ENCODE results near the gene KIF1C. TPM values are rescaled to one million over a fixed set of nuclear protein-coding genes. Genes with fewer than 3 reads are reported as not detected.
A peak's percentile ranks its signal among the peaks of the same experiment; 100 is the strongest.

The KIF1C gene
- total and polyA plus RNA-seq, 8 donors: 33.4 to 334 (median 87.3) TPM

DNA sequence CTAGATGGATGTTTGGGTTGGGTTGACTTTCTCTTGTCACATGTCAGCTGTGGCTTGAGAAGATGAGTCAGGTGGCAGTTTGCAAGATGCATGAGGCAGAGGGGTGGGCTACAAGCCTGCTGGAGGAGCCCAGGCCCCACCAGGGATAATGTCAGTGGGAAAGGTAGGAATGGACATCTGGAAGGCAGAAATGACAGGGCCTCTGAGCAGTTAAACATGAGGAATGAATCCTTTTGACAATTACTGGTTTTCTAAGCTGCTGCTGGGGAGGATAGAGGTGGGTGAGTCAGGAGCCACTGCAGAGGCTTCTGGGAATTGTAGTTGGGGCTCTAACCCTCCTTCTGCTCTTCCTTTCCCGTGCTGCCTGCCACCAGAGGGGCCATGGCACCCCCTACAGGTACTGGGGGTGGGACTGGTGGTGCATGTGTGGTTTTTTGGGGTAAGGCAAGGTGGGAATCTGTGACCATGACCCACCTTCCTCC is 21.8 kb downstream of the KIF1C start:
- intact Hi-C loops (cut with DNase I; ENCODE audit: low total_unique reads): no loop called here
- H3K4me3 ChIP-seq: no peak overlapping the region
- H3K36me3 ChIP-seq: peaks cover 58 to 97% (median 97%) of the 10 kb centered on the region in 4 donors
- TF ChIP-seq POLR2AphosphoS5 (IDR thresholded peaks at IDR 0.05) (no peak), EP300 (IDR thresholded peaks at IDR 0.05) (no peak), POLR2A (IDR thresholded peaks at IDR 0.05) (no peak)
- TF ChIP-seq, protein P1, sequence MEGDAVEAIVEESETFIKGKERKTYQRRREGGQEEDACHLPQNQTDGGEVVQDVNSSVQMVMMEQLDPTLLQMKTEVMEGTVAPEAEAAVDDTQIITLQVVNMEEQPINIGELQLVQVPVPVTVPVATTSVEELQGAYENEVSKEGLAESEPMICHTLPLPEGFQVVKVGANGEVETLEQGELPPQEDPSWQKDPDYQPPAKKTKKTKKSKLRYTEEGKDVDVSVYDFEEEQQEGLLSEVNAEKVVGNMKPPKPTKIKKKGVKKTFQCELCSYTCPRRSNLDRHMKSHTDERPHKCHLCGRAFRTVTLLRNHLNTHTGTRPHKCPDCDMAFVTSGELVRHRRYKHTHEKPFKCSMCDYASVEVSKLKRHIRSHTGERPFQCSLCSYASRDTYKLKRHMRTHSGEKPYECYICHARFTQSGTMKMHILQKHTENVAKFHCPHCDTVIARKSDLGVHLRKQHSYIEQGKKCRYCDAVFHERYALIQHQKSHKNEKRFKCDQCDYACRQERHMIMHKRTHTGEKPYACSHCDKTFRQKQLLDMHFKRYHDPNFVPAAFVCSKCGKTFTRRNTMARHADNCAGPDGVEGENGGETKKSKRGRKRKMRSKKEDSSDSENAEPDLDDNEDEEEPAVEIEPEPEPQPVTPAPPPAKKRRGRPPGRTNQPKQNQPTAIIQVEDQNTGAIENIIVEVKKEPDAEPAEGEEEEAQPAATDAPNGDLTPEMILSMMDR (IDR thresholded peaks at IDR 0.05): no peak
- no peak overlapping the region for H3K27ac ChIP-seq
- no peaks in the 10 kb centered on the region for H3K9me3 ChIP-seq
- no peaks in the 10 kb centered on the region for H3K27me3 ChIP-seq
- peaks cover 0 to 9% (median 7%) of the 10 kb centered on the region in 4 donors for H3K4me1 ChIP-seq
- no peak for DNase-seq
- 0 to 50% (median 29%) methylated on average over 1 of the region's 1 CpG for WGBS, 5 donors

DNA sequence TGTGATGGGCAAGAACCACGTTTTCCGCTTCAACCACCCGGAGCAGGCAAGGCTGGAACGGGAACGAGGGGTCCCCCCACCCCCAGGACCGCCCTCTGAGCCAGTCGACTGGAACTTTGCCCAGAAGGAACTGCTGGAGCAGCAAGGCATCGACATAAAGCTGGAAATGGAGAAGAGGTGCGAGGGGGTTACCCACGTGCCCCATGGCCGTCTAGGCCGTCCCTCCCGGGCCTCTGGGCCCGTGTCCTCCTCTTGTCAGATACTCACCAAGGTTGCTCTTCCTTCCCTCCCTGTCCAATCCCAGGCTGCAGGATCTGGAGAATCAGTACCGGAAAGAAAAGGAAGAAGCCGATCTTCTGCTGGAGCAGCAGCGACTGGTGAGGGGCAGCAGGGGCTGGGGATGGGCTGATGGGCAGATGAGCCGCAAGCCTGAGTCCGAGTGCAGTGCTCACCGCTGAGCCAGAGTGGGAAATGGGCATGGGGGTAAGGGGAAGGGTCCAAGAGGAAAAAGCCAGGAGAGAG is 22.8 kb downstream of the KIF1C start:
- H3K36me3 ChIP-seq: peaks cover 48 to 87% (median 86%) of the 10 kb centered on the region in 4 donors
- intact Hi-C loops (cut with DNase I; ENCODE audit: low total_unique reads): no loop called here
- no peak overlapping the region for H3K4me3 ChIP-seq
- H3K27ac ChIP-seq: no peak overlapping the region
- no peaks in the 10 kb centered on the region for H3K27me3 ChIP-seq
- TF ChIP-seq, protein P1 (IDR thresholded peaks at IDR 0.05): no peak
- TF ChIP-seq POLR2A (IDR thresholded peaks at IDR 0.05) (no peak), POLR2AphosphoS5 (IDR thresholded peaks at IDR 0.05) (no peak)
- peaks cover 0 to 19% (median 16%) of the 10 kb centered on the region in 4 donors for H3K4me1 ChIP-seq
- DNase-seq: no peak
- 85 to 89% (median 85%) methylated on average over 19 to 20 of the region's 20 CpGs for WGBS, 5 donors
- no peaks in the 10 kb centered on the region for H3K9me3 ChIP-seq

DNA sequence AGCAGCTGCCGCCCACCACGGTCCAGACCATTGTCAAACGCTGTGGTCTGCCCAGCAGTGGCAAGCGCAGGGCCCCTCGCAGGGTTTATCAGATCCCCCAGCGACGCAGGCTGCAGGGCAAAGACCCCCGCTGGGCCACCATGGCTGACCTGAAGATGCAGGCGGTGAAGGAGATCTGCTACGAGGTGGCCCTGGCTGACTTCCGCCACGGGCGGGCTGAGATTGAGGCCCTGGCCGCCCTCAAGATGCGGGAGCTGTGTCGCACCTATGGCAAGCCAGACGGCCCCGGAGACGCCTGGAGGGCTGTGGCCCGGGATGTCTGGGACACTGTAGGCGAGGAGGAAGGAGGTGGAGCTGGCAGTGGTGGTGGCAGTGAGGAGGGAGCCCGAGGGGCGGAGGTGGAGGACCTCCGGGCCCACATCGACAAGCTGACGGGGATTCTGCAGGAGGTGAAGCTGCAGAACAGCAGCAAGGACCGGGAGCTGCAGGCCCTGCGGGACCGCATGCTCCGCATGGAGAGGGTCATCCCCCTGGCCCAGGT is 24.5 kb downstream of the KIF1C start:
- Histone ChIP-seq H3K27me3 (no peaks in the 10 kb centered on the region), H3K36me3 (peaks cover 36 to 70% (median 70%) of the 10 kb centered on the region in 4 donors)
- WGBS, 5 donors: 92 to 96% (median 94%) methylated on average over 23 to 30 of the region's 30 CpGs

DNA sequence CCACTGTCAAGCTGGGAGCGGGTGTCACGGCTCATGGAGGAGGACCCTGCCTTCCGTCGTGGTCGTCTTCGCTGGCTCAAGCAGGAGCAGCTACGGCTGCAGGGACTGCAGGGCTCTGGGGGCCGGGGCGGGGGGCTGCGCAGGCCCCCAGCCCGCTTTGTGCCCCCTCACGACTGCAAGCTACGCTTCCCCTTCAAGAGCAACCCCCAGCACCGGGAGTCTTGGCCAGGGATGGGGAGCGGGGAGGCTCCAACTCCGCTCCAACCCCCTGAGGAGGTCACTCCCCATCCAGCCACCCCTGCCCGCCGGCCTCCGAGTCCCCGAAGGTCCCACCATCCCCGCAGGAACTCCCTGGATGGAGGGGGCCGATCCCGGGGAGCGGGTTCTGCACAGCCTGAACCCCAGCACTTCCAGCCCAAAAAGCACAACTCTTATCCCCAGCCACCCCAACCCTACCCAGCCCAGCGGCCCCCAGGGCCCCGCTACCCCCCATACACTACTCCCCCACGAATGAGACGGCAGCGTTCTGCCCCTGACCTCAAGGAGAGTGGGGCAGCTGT is 25.9 kb downstream of the KIF1C start:
- TF ChIP-seq POLR2A (IDR thresholded peaks at IDR 0.05): no peak
- TF ChIP-seq POLR2AphosphoS5 (IDR thresholded peaks at IDR 0.05): no peak
- TF ChIP-seq, protein P1 (IDR thresholded peaks at IDR 0.05): no peak
- TF ChIP-seq EP300 (IDR thresholded peaks at IDR 0.05): no peak
- Histone ChIP-seq H3K4me3 (no peak overlapping the region), H3K9me3 (no peaks in the 10 kb centered on the region), H3K27me3 (no peaks in the 10 kb centered on the region), H3K4me1 (peaks cover 0 to 28% (median 18%) of the 10 kb centered on the region in 4 donors), H3K36me3 (peaks cover 36 to 56% (median 55%) of the 10 kb centered on the region in 4 donors), H3K27ac (peak overlapping the region in 3 of 5 donors; percentile 18 to 51 (median 46))
- intact Hi-C loops (cut with DNase I; ENCODE audit: low total_unique reads): no loop called here
- DNase-seq: no peak
- 76 to 92% (median 83%) methylated on average over 17 to 29 of the region's 29 CpGs for WGBS, 5 donors

More for the DNA sequence above, 24.5 kb downstream of the KIF1C start:
- no peak overlapping the region for H3K27ac ChIP-seq
- no peak for TF ChIP-seq POLR2A (IDR thresholded peaks at IDR 0.05)
- TF ChIP-seq POLR2AphosphoS5 (IDR thresholded peaks at IDR 0.05): no peak
- TF ChIP-seq, protein P1 (IDR thresholded peaks at IDR 0.05): no peak
- no peak for TF ChIP-seq EP300 (IDR thresholded peaks at IDR 0.05)
- H3K9me3 ChIP-seq: no peaks in the 10 kb centered on the region
- intact Hi-C loops (cut with DNase I; ENCODE audit: low total_unique reads): no loop called here
- H3K4me3 ChIP-seq: no peak overlapping the region
- peaks cover 0 to 28% (median 18%) of the 10 kb centered on the region in 4 donors for H3K4me1 ChIP-seq
- DNase-seq: no peak
